GM21447 (cell line): Measurements from ENCODE around the gene SPATS2L.

Experiments
- ATAC-seq: cut with Tn5 transposase; IDR thresholded peaks from one replicate; pipeline ENCODE4 v1.9.1; 2021; ENCODE audit not compliant: unreplicated experiment

Gene SPATS2L

GRCh38 chr2:200297100-200297499 lies 9.4 kb upstream of the SPATS2L start:
- no peak for ATAC-seq

- no peak for ATAC-seq
Measured at GRCh38 chr2:200297989-200298388, 8.5 kb upstream of the SPATS2L start.

GRCh38 chr2:200298816-200299215 lies 7.7 kb upstream of the SPATS2L start:
- ATAC-seq: no peak

- ATAC-seq: no peak
Measured at GRCh38 chr2:200300065-200300464, 6.4 kb upstream of the SPATS2L start.

GRCh38 chr2:200300638-200301314 lies 5.7 kb upstream of the SPATS2L start:
- ATAC-seq: no peak

- no peak for ATAC-seq
Measured at GRCh38 chr2:200301953-200302858, 4.3 kb upstream of the SPATS2L start.

GRCh38 chr2:200302940-200303727 lies 3.4 kb upstream of the SPATS2L start:
- no peak for ATAC-seq

DNA sequence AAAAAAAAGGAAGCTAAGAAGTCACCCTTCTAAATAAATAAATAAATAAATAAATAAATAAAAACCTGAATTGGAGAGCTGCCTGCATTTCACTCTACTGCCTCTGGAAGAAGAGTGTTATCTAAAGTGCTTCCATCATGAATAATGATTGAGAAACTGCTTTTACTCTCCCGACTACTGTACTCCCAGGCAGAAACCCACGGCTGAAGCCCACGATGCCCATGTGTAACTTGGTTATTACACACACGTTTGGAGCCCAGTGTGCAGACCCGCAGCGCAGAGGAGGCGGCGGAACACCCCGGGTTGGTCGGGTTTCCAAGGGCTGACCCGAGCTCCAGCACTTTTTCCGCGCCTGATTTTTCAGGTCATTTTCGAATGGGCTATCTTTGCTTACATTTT lies 697 bp upstream of the SPATS2L start:
- no peak for ATAC-seq

GRCh38 chr2:200306931-200307723 lies 634 bp downstream of the SPATS2L start:
- ATAC-seq: peak; percentile 51

- ATAC-seq: no peak
Measured at GRCh38 chr2:200307724-200308545, 1.4 kb downstream of the SPATS2L start.

DNA sequence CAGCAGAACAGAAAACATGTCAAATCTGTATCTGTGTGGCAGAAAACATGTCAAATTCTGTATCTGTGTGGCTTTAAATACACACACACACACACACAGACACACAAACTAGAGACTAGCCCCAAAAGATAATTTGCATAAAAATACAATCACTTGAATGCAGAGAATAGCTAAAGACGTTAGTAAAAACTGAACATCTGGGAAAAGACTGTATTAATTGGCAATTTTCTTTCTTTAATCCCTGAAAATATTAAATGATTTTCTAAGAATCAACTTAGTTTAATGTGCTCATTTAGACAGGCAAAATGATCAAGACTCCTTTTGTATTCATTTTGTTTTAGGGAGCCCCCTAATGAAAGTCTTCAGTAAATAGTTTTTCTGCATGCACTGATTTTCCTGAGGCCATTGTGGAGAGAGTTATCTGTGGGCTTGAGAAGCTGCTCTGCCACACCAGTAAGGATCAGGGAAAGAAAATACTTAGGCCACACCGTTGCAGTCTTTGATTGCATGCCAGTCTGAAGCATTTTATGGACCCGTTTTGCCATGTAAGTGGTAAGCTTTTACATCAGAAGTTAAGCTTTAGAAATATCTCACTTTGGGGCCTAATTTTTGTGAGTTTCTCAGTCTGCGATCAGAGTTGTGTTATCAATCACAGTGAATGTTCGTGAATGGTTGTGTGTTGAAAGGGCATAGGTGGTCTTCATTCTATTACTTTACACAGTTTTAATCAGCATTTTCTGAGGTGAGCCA lies 2.2 kb downstream of the SPATS2L start:
- no peak for ATAC-seq

DNA sequence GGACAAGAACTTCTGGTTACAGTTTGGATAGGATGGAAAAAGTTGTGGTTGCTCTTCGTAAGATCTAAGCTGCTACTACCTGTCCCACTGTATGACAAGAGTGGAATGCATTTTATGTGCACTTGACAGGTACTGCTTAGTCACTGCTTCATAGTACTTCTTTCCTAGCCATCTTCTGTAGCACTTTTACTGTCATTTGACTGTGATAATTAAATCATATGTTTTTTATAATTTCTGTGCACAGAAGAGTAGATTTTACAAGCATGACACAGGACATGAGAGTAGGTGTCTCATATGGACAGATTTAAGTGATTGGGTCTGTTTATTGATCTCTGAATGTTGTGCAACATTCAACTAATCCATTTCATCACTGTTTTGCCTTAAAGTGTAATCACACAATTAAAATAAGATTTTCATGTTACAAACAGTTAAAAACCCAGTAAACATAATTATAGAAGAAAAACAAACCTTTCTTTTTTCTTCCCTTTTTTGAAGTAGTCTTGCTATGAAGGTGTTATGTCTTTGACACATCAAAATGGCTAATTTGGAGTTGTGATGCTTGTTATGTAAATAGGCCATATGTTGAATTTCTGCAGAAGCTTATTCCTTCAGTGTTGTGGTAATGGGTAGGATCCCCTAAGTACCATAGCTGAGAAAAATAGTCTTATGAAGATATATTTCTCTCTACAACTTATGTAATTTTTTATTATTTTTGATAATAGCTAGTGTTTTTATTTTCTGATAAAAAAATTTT lies 3.0 kb downstream of the SPATS2L start:
- ATAC-seq: no peak

GRCh38 chr2:200310545-200310971 lies 4.1 kb downstream of the SPATS2L start:
- no peak for ATAC-seq

GRCh38 chr2:200311139-200311538 lies 4.6 kb downstream of the SPATS2L start:
- ATAC-seq: no peak

- no peak for ATAC-seq
Measured at GRCh38 chr2:200314976-200315567, 8.6 kb downstream of the SPATS2L start.

- ATAC-seq: no peak
Measured at GRCh38 chr2:200317975-200318374, 11.5 kb downstream of the SPATS2L start.

DNA sequence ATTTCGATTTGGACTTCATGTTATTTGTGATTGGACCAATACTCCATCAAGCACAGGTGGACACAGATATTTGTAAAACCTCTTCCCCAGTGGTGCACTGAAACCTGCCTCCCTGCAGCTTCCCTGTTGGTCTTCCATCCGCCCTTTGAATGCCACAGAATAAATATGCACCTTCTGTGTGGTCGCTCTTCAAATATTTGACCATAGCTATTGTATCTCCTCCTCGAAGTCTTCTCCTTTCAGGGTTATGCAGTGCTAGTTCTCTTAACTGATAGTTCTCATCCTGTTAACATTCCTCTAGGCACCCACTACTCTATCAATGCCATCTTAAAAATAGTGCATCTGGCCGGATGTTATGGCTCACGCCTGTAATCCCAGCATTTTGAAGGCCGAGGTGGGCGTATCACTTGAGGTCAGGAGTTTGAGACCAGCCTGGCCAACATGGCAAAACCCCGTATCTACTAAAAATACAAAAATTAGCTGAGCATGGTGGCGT lies 12.5 kb downstream of the SPATS2L start:
- no peak for ATAC-seq
